Renal cortical epithelial cell (primary cell): ENCODE measurements around the gene GNAL. TPM values are rescaled to one million over a fixed set of nuclear protein-coding genes. Genes with fewer than 3 reads are reported as not detected.
A peak's percentile ranks its signal among the peaks of the same experiment; 100 is the strongest.
"Not testable (repeated sequence)": the region's sequence is repeated elsewhere in the genome, so short reads cannot be mapped to it uniquely, and the experiment has no call there.

Experiments
- DNase-seq: peaks from one replicate; pipeline ENCODE4 v3.0.0-alpha.2; 2011; ENCODE audit warnings: low read depth
- total RNA-seq: library from RNA; depleted of rRNA; stranded (reverse); fragments of >200 nt; gene quantifications from 2 replicates; pipeline ENCODE4 v1.2.3, GENCODE V29; 2014

The GNAL gene
- total RNA-seq, 1 donor from 2014 or later: 0.94 TPM

DNA sequence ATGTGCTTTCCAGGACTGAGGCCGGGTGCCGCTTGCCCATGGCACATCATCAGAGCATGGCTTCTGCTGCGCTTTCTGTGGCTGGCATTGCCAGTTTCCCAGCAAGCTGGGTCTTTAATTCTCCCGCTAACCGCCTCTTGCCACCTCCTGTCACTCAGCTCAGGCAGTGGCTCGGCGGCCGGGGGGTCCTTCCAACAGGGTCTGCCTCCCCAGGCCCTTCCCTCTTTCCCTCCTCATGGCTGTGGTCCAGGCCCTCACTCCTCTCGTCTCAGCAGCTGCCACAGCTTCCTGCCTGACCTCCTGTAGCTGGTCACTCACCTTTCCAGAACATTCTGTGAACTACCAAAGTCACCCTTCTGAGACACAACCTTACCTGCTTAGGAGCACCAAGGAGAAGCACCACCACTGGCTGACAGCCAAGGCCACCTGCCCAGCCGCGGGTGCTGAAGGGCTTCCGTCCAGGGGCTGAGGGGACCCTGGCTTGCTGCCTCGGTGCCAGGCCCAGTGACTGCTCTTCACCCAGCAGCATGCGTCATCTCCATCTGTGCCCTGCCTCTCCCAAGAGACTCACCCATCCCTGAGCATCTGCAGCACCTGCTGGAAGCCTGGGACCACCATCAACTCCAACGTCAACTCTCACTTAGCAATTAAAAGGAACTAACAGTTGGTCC lies 184.7 kb downstream of the GNAL start:
- no peak for DNase-seq

DNA sequence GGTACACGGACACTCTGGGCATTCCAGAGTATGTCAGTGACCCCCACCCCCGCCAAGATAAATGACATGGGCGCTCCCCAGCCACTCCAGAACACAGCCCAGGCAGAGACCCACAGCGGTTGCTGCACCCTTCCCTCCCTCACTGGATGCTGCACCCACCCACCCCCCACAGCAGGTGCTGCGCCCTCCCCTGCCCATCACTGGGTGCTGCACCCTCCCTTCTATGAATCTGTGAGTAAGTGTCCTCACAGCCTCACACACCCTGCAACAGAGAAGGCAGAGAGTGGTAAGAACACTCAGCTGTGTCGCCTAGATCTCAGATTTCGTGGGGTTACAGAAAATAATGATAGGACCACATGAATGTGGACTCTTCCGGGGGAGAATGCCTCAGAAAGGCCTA lies 185.6 kb downstream of the GNAL start:
- DNase-seq: no peak

DNA sequence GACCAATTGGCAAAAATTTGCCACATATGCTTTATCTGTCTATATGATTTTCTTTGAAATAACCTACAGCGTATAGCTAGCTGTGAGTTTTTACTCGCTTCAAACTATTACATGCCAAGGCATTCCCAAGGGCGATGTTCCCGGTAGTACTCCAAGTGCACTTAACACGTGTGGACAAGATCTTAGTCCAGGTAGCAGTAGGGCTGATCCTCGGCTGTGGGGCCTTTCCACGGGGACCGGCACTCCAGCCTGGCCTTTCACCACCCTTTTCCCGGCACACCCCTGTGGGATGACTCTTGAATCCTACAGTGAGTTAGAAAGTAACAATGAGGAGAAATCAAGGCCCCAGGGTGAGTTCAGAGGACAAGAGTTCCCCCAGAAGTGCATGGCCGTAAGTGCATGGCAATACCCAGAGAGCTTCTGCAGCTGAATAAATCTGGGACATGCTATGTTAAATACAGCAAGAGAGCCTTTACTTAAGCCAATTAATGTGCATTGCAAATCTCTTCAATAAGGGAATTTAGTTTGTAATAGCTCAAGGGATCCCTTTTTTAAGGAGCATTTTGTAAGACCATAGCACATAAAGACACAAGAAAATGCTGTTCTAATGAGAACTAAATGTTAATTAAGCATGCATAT lies 188.6 kb downstream of the GNAL start:
- DNase-seq: no peak

DNA sequence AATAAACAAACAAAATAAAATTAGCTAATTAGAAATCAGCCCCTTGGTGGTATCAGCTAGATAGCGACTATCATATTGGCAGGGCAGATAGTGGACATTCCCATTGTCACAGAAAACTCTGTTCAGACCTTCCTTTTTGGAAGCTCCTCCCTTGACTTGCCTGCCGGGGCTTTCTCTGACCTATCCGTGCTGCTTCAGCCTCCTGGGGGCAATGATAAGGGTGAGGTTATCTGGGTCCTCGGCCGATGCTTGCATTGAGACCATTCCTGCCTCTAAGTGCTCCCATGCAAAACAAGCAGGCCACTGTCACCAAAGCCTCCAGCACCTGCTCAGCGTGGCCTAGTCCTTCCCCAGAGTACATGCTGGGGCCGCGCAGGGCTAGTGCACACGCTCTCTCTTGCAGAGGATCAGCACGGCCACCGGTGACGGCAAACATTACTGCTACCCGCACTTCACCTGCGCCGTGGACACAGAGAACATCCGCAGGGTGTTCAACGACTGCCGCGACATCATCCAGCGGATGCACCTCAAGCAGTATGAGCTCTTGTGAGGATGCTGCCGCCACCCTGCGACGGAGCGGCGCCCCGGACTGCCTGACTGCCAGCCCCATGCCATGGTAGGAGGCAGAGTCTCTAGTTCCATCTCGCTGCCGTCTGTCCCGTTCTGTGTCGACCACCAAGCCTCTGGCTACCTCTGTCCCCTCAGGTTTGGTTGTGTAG lies 191.7 kb downstream of the GNAL start:
- no peak for DNase-seq

DNA sequence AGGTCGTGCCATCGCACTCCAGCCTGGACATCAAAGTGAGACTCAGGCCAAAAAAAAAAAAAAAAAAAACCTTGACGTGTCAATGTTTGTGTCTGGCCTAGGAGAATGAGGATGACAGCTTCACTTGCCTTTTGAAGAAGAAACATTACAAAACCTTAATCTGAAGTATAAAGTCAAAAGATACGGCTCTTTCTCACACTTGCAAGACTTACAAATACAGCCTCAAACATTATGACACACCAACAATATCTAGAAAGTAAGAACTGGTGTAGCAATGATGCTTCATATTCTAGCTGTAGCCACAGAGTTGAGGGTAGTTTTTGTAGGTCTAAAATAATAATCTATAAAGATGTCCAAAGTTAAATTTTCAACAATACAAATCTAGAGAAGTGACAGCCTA lies 193.6 kb downstream of the GNAL start:
- no peak for DNase-seq

DNA sequence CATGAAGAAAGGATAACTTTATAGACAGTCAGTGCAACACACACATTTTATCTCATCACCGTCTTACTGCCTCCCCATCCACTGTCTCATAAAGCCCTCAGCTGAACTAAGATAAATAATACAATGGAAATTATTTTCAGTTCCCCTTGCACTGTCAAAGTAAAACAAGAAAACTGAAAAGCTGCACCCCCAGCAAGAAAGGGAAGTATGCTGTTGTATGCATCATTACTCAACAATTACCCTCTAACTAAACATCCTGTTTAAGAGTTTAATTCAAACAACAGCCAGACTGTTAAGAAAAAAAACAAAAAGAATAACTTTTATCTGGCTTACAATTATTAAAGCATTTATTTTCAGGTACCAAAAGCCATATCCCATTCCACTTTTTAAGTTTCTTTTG lies 194.1 kb downstream of the GNAL start:
- peak; percentile 29 for DNase-seq

DNA sequence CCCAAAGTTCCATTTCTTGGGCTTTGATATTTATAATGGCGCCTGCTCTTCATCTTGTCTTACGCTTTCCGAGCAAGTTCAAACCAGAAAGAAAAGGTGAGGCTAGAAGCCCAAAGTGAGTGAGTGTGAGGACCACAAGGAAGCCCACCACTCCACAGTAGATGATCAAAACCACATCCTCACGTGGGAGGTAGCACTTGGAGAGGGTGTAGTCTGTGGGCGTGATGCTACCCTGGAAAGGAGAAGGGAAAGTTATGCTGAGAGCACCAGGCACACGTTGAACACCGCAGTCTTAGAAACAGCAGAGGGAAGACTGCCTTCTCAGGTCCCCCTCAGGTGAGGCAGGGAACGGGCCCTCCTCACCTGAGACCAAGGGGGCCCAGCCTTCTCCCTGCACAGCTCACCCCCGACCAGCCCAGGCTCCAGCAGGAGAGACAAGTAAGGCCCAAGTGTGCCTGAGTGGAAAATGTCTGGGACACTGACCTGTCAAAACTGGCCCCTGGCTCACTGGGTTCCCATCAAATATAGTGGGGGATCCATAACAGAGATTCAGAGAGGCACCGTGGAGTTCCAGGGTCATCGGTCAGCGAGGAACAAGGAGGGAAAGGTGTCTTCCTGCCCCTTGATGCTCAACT lies 195.4 kb downstream of the GNAL start:
- no peak for DNase-seq

DNA sequence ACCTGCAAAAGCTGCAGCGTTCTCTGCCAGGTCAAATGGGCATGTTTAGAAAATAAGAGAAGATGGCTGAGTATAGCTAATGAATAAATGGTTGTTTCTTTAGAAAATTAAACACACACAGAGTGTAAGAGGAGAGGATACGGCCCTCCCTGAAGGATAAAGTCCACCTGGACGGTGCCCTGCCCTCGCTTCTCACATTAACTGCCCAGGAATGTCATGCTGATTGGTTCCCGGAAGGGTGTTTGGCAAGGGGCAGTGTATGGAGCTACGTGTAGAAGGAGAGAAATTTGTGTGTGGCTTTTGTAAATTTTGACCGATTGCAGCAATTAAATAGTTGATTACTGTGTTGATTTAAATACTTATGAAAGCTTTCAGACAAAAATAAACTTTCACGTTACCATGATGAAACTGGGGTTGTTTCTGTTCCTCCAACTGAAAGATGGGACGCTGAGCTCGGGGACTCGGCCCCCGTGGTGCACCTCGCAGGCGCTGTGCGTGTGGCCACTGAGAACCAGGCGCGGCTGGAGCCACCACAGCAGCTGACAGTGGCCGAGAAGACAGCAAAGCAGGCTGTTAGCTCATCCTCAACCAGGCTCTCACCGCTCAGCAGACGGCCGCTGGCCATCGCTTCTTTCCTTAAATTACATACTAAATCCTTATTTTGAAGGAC lies 196.3 kb downstream of the GNAL start:
- peak; percentile 31 for DNase-seq

DNA sequence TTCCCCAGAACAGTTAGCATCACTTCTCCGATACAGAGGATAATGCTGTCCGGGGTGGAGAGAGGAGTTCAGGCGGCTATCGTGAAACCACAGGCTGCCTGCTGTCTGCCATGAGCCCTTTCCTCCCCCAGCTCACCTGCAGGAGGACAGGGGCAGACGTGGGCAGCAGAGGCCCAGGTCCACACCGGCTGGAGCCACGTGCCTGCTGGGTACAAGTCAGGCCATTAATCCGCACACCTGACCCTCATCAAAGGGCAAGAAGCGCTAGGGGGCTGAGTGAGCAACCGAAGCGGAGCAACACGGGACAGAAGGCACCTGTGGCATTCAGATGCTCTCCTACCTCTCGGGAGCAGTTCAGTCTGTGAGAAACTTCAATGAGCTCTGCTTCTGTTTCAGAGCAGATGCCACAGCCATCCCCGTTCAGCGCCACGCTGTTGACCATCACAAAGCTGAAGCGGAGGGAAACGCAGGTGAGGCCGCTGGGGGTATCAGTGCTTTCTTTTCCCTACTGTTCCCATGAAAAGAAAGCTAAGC lies 197.6 kb downstream of the GNAL start:
- DNase-seq: no peak

DNA sequence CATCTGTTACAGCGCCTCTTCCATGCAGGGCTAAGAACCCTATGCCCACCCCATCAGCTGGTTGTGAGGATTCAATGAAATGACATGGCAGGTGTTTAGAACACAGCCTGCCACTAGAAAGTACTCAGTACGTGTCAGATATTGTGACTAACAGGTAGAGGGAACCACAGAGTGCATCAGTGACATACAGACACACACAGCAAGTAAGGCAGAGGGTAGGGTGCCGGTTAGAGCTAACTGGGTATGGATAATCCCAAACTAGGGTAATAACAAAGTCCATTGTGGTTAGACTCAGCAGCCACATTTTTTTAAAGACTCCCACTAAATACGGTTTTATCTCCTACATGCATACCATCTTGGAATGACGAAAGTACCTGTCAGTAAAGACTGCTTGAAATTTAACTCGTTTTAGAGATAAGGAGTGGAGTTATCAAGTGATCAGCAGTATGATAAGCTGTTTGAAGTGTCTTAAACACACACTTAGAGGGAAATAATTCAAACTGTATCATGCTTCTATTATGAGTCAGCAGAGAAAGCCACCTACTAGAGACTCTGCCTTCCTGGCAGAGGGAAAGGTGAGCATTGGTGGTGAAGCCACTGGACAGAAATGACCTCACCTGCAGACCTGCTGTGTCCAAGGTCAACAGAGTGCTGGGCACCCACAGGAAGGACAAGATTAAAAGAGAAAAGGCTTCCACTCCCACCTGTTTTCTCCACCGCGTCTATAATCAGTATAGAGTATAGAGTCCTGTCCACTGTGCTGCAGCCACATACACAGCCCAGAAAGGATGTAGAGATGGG lies 198.5 kb downstream of the GNAL start:
- DNase-seq: peak; percentile 35

DNA sequence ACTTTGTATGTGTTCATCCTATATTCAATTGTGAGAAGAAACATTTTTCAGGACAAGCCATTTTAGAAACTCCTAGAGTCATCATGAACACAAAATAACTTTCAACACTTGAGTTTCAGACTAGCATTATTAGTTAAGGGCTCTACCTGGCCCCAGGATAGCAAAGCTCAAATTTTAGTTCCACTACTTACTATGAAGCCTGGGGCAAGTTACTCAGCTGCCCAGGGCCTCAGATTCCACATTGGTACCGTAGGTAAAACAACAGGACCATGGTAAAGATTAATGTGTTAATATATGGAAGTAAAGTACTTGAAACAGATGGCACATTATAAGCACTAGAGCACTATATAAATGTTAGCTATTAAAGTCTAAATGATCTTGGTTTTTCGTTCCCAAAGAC lies 199.7 kb downstream of the GNAL start:
- DNase-seq: no peak

DNA sequence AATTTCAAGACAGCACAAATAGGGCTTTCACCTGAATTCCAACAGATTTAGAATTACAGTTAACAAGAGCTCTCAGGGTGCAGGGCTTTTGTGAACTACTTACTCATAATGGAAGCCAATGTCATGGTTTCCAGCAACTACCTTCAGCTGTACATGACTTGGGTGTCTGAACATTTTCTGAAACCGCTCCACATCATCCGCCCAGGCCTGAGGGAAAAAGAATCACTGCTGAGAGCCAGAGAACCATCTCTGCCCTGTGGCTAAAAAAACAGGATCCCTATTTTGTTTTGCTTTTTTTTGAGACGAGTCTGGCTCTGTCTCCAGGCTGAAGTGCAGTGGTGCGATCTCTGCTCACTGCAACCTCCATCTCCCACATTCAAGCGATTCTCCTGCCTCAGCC lies 200.2 kb downstream of the GNAL start:
- no peak for DNase-seq

DNA sequence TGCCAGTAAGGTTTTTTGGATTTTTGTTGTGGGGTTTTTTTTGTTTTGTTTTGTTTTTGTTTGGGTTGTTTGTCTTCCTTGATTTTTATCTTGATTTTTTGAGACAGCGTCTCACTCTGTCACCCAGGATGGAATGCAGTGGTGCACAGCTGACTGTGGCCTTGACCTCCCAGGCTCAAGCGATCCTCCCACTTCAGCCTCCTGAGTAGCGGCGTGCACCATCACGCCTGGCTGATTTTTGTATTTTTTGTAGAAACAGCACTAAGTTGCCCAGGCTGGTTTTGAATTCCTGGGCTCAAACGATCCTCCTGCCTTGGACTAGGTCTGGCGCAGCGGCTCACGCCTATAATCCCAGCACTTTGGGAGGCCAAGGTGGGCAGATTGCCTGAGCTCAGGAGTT lies 202.7 kb downstream of the GNAL start:
- DNase-seq: no peak

DNA sequence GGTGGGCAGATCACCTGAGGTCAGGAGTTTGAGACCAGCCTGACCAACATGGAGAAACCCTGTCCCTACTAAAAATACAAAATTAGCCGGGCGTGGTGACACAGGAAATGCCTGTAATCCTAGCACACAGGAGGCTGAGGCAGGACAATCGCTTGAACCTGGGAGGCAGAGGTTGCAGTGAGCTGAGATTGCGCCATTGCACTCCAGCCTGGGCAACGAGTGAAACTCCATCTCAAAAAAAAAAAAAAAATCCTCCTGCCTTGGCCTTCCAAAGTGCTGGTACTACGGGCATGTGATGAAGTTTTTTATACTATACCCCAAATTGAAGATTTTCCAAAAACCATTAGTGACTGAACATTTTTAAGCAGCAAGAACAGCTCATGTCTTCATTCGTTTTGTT lies 203.4 kb downstream of the GNAL start:
- DNase-seq: not testable (repeated sequence)

DNA sequence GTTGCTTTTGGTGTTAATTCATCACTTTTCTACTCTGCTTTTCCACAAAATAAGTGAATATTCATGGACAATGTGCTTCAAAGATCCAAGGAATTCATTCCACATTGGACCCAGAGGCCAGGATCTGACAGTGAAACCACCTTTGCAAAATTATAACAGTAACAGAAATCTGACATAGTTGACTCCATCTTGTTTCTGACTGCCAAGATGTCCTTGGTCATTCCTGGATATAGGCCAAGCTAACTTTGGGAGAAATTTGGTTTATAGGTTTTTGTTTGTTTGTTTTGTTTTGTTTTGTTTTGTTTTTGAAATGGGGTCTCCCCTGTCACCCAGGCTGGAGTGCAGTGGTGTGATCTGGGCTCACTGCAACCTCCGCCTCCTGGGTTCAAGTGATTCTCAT lies 208.7 kb downstream of the GNAL start:
- no peak for DNase-seq

DNA sequence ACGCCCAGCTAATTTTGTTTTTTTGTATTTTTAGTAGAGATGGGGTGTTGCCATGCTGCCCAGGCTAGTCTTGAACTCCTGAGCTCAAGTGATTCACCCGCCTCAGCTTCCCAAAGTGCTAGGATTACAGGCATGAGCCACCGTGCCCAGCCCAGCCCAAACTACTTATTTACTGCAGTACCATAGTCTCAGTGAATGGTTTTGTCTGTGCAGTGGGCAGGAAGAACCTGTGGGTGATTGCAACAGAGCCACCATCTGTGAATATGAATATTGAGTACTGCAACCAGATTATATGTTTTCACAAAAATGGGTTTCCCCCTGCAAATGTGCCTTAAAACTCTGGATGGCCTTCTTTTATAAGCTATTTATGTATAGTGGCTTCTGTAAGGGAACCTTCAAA lies 210.0 kb downstream of the GNAL start:
- DNase-seq: no peak

DNA sequence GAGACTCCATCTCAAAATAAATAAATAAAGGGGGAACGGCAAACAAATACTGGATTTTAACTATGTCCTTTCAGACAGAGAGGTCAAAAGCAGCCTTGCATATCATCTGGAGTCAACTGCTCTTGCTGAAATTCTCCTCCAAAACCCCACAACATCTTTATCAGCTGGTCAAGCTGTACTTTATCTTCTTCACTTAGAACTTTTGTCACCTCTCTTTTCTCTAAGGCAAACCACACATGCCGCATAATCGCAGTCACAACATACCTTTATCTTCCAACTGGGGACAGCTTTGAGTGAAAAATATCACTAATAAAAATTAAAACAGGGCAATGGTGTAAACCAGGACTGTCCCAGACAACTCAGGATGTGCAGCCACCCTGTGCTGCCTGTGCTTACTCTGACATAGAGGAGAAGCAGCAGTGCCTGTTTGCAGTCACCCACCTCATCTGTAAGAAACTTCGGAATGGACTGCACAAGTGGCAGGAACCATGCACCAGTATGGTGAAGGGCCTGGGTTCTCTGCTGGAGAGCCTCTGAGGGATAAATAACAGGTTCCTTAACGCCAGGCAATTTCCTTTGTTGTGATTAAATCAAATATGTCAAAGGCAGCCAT lies 212.9 kb downstream of the GNAL start:
- DNase-seq: no peak

DNA sequence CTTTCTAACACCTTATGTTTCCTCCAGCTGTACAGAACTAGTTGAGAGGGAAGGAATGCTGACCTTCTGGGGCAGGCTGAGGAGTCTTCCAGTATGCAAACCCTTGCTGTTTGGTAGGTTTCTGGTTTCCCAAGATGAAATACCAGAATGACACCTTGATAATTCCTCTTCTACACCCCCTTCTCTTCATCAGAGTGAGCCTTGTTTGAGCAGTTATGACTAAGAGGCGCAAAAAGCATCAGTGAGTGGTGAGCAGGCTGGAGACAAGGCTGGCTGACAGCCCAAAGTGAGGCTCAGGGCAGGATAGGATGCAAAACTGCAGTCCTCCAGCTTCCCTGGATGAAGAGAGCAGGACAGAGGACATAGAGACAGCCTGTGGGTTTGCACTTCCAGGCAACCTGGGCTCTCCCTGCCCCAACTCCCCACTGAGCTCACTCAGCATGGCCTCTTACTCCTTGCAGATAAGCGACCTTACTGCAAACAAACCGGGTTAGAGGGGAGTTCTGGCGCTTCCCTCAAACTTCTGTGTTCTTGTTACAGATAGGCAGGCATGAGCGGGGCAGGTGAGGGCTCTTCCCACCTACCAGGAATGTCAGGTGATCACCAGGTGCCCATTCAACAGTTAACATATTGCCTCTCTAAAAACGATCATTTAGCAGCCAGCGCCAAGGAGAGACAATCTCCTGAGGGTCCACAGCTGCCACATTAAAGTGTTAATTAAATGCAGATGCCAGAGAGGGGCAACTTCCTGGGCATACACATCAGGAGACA lies 213.6 kb downstream of the GNAL start:
- DNase-seq: no peak

DNA sequence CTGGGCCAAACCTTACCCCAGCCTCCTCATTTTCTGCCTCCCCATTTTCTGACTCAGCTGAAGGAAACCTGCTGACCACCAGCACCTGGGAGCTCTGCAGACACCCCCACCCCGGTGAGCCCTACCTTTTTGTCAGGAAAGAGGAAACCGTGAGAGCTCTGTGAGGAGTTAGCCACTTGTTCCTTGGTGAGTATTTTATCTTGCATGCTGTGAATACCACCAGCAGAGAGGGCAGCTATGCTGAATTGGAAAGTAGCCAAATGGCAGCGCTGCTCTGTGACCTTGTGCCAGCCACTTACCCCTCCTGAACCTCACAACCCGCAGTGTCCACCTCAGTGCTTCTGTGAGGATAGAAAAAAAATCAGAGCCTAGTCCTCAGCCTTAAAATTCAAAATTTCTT lies 216.5 kb downstream of the GNAL start:
- peak; percentile 53 for DNase-seq

DNA sequence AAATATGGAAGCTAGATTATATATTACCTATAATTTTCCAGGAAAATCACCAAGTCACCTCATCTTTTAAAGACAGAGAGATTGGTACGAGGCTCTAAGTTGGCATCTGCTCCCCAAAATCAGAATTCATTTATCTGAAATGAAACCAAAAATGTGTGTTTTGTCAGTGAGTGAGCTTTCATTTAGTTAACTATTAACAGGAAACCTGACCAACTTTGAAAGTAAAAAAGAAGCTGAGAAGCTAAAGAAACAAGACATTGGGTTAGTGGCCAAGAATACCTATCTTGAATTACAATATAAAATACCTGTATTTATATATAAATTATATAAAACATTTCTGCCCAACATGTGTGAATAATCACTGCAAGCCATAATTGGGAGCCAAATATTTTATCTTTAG lies 217.1 kb downstream of the GNAL start:
- peak; percentile 56 for DNase-seq
